H1 (cell line): ENCODE measurements around the gene CNOT1. TPM values are rescaled to one million over a fixed set of nuclear protein-coding genes. Genes with fewer than 3 reads are reported as not detected.

Experiments used
- CTCF ChIA-PET: fragments of 300-600 bp; sonication (Branson Sonifier 250); formaldehyde crosslinking; loops from one replicate; lab custom pipeline; 2021; ENCODE audit not compliant: partially characterized antibody; lab: Charles Lee
- POLR2A ChIA-PET: fragments of 300-600 bp; sonication (Branson Sonifier 250); formaldehyde crosslinking; loops from one replicate; lab custom pipeline; 2021; ENCODE audit warnings: inconsistent platforms; ENCODE audit not compliant: partially characterized antibody; lab: Charles Lee
- DNase-seq, 2 experiments: peaks; one replicate each; pipeline versions ENCODE4 v3.0.0 to v3.0.0-alpha.2; 2010 to 2022; ENCODE audit warnings: low spot score in 2 of 2, low read depth in 1 of 2, mixed read lengths in 1 of 2
- FAIRE-seq: peaks from 2 replicates; lab custom pipeline; 2011; peaks lifted over from hg19 to GRCh38; lab: Jason Lieb, UNC
- H2AFZ ChIP-seq: 2 replicates; pipeline ENCODE4 v1.8.1; 2012; ENCODE audit warnings: low read length, inconsistent platforms
- H2AK5ac ChIP-seq: 2 replicates; pipeline ENCODE4 v1.6.1; 2013; ENCODE audit warnings: low read depth, low read length
- H2BK120ac ChIP-seq: replicated peaks from 2 replicates; pipeline ENCODE3; 2013; ENCODE audit warnings: low read depth, low read length, inconsistent platforms
- H2BK12ac ChIP-seq: 2 replicates; pipeline ENCODE4 v1.6.1; 2013; ENCODE audit warnings: low read depth, low read length
- H2BK15ac ChIP-seq: 2 replicates; pipeline ENCODE4 v1.6.1; 2013; ENCODE audit warnings: low read length
- H2BK20ac ChIP-seq: 2 replicates; pipeline ENCODE4 v1.6.1; 2013; ENCODE audit warnings: low read length
- H2BK5ac ChIP-seq: 2 replicates; pipeline ENCODE4 v1.6.1; 2013; ENCODE audit warnings: low read depth, low read length
- H3K14ac ChIP-seq: 2 replicates; pipeline ENCODE4 v1.6.1; 2013; ENCODE audit warnings: inconsistent platforms; ENCODE audit not compliant: insufficient read length
- H3K18ac ChIP-seq: 2 replicates; pipeline ENCODE4 v1.6.1; 2013; ENCODE audit warnings: low read length; ENCODE audit errors: extremely low read depth
- H3K23ac ChIP-seq: 2 replicates; pipeline ENCODE4 v1.6.1; 2013; ENCODE audit warnings: inconsistent platforms; ENCODE audit not compliant: insufficient read length
- H3K23me2 ChIP-seq: 2 replicates; pipeline ENCODE4 v1.6.1; 2013; ENCODE audit warnings: low read depth, low read length
- H3K27ac ChIP-seq: 2 replicates; pipeline ENCODE4 v1.6.1; 2011; ENCODE audit warnings: low read depth, low read length, inconsistent platforms
- H3K27me3 ChIP-seq, 4 experiments: replicated peaks in 1 of 4; 1 replicate in 1 of 4; 2 replicates in 3 of 4; pipeline versions ENCODE4 v1.6.1 to v1.8.1; 2011 to 2013; ENCODE audit warnings: low read length in 3 of 4, mild to moderate bottlenecking in 3 of 4, inconsistent platforms in 2 of 4, mixed read lengths in 2 of 4, moderate library complexity in 1 of 4; ENCODE audit not compliant: control insufficient read depth in 3 of 4, insufficient read depth in 3 of 4; ENCODE audit errors: extremely low read depth in 1 of 4
- H3K36me3 ChIP-seq, 4 experiments: 2 replicates each; pipeline versions ENCODE4 v1.6.1 to v1.8.1; 2011 to 2013; ENCODE audit warnings: mild to moderate bottlenecking in 4 of 4, low read length in 3 of 4, moderate library complexity in 2 of 4, control low read depth in 1 of 4, inconsistent platforms in 1 of 4; ENCODE audit not compliant: insufficient read depth in 4 of 4, control insufficient read depth in 2 of 4
- H3K4ac ChIP-seq: replicated peaks from 2 replicates; pipeline ENCODE3; 2013; ENCODE audit warnings: low read length, low read depth, mixed read lengths, inconsistent platforms; ENCODE audit not compliant: insufficient read length
- H3K4me1 ChIP-seq, 4 experiments: replicated peaks in 1 of 4; 1 replicate in 1 of 4; 2 replicates in 3 of 4; pipeline versions ENCODE4 v1.6.1 to v1.8.1; 2011 to 2013; ENCODE audit warnings: low read length in 3 of 4, inconsistent platforms in 2 of 4, mixed read lengths in 1 of 4; ENCODE audit not compliant: insufficient read depth in 4 of 4, control insufficient read depth in 3 of 4
- H3K4me2 ChIP-seq, 2 experiments: 2 replicates each; pipeline versions ENCODE4 v1.6.1 to v1.8.1; 2011 to 2013; ENCODE audit warnings: low read depth in 2 of 2, low read length in 2 of 2, control low read depth in 1 of 2, inconsistent platforms in 1 of 2, mild to moderate bottlenecking in 1 of 2; ENCODE audit not compliant: insufficient read depth in 1 of 2
- H3K4me3 ChIP-seq, 4 experiments: fragments of 200-600, 300-600 bp in 1 of 4; sonication (generic), shearing (Covaris generic), sonication (Bioruptor Twin) in 1 of 4; 2 replicates each; pipeline versions ENCODE4 v1.5.1 to v1.8.1; 2011 to 2016; ENCODE audit warnings: low read length in 4 of 4, low read depth in 3 of 4, control low read depth in 2 of 4, inconsistent platforms in 2 of 4, mild to moderate bottlenecking in 2 of 4, mixed read lengths in 1 of 4, moderate library complexity in 1 of 4; ENCODE audit not compliant: insufficient read depth in 2 of 4; ENCODE audit errors: extremely low read depth in 1 of 4
- H3K56ac ChIP-seq: replicated peaks from 2 replicates; pipeline ENCODE3; 2013; ENCODE audit warnings: low read depth, mild to moderate bottlenecking, mixed read lengths, low read length, inconsistent platforms; ENCODE audit not compliant: insufficient read length
- H3K79me1 ChIP-seq: 2 replicates; pipeline ENCODE4 v1.6.1; 2013; ENCODE audit warnings: low read depth, low read length, control low read depth
- H3K79me2 ChIP-seq, 2 experiments: 2 replicates each; pipeline versions ENCODE4 v1.6.1 to v1.8.1; 2012 to 2013; ENCODE audit warnings: low read length in 2 of 2, mild to moderate bottlenecking in 2 of 2, inconsistent platforms in 1 of 2; ENCODE audit not compliant: insufficient read depth in 2 of 2, control insufficient read depth in 1 of 2
- H3K9ac ChIP-seq, 4 experiments: replicated peaks in 1 of 4; 1 replicate in 1 of 4; 2 replicates in 3 of 4; pipeline versions ENCODE4 v1.6.1 to v1.8.1; 2011 to 2013; ENCODE audit warnings: low read depth in 3 of 4, low read length in 3 of 4, control low read depth in 2 of 4, mild to moderate bottlenecking in 2 of 4, moderate library complexity in 2 of 4, inconsistent platforms in 1 of 4; ENCODE audit errors: extremely low read depth in 1 of 4
- H3K9me3 ChIP-seq, 2 experiments: 2 replicates each; pipeline versions ENCODE4 v1.6.1 to v1.8.1; 2012 to 2013; ENCODE audit warnings: mild to moderate bottlenecking in 2 of 2, moderate library complexity in 2 of 2, control low read depth in 1 of 2, inconsistent platforms in 1 of 2, low read depth in 1 of 2, low read length in 1 of 2, mixed read lengths in 1 of 2; ENCODE audit not compliant: insufficient read depth in 2 of 2
- H4K20me1 ChIP-seq, 2 experiments: replicated peaks in 1 of 2; 2 replicates each; pipeline versions ENCODE3 to v1.8.1; 2011 to 2013; ENCODE audit warnings: inconsistent platforms in 2 of 2, low read length in 2 of 2, mild to moderate bottlenecking in 1 of 2; ENCODE audit not compliant: insufficient read depth in 2 of 2, control insufficient read depth in 1 of 2
- H4K5ac ChIP-seq: 2 replicates; pipeline ENCODE4 v1.6.1; 2013; ENCODE audit warnings: low read length, low read depth, mixed read lengths, inconsistent platforms; ENCODE audit not compliant: insufficient read length
- H4K8ac ChIP-seq: 2 replicates; pipeline ENCODE4 v1.8.0; 2013; ENCODE audit warnings: mild to moderate bottlenecking, moderate library complexity, low read length, inconsistent platforms; ENCODE audit not compliant: insufficient read depth; ENCODE audit errors: extremely low read depth
- H4K91ac ChIP-seq: replicated peaks from 2 replicates; pipeline ENCODE3; 2013; ENCODE audit warnings: low read length, mixed read lengths, inconsistent platforms; ENCODE audit not compliant: insufficient read length
- EGR1 ChIP-seq: IDR thresholded peaks from 2 replicates; pipeline ENCODE4 v1.6.1; 2011; ENCODE audit warnings: low read depth, low read length, borderline replicate concordance
- GTF2F1 ChIP-seq: IDR thresholded peaks from 2 replicates; pipeline ENCODE4 v1.6.1; 2012; ENCODE audit warnings: low read depth, low read length, improper control_type of control experiment, borderline replicate concordance
- MAX ChIP-seq: IDR thresholded peaks from 2 replicates; pipeline ENCODE4 v1.6.1; 2012; ENCODE audit warnings: inconsistent platforms
- PHF8 ChIP-seq: fragments of 200-600 bp; sonication (generic); conservative IDR thresholded peaks from 2 replicates; pipeline ENCODE4 v1.7.1; 2012; ENCODE audit warnings: low read depth, mild to moderate bottlenecking, inconsistent platforms, low read length, moderate library complexity
- POLR2AphosphoS5 ChIP-seq: IDR thresholded peaks from 2 replicates; pipeline ENCODE4 v1.6.1; 2011; ENCODE audit warnings: low read depth, low read length
- TAF1 ChIP-seq: IDR thresholded peaks from 2 replicates; pipeline ENCODE4 v1.6.1; 2011; ENCODE audit warnings: mild to moderate bottlenecking, low read depth, low read length
- WGBS, 2 experiments: shearing (Covaris generic) in 1 of 2; methylation state at CpG; one replicate each; pipeline versions ENCODE4 v1.1.6 to v1.1.7; 2013 to 2015; ENCODE audit warnings: low lambda C conversion rate in 2 of 2, mixed read lengths in 2 of 2, inconsistent platforms in 1 of 2, low coverage in 1 of 2, missing lambda C conversion rate in 1 of 2; ENCODE audit not compliant: insufficient replicate concordance in 2 of 2, insufficient coverage in 1 of 2, insufficient read length in 1 of 2; ENCODE audit errors: extremely low coverage in 1 of 2, missing lambda C conversion rate in 1 of 2; 5-methylcytosine and 5-hydroxymethylcytosine counted together
- polyA plus RNA-seq, 7 experiments: library from polyadenylated mRNA; depleted of rRNA in 3 of 7; stranded (reverse) in 5 of 7; unstranded in 2 of 7; fragments of >200 nt in 5 of 7; fragments of 200-250 nt in 2 of 7; gene quantifications; 1 replicate in 5 of 7; 2 replicates in 1 of 7; 4 replicates in 1 of 7; pipeline versions ENCODE4 v1.2.1 to v1.2.3, GENCODE V29; 2011 to 2013; ENCODE audit warnings: missing spikeins in 2 of 7, mixed read lengths in 2 of 7
- total RNA-seq: library from RNA; stranded (reverse); fragmentation: NEBNext Ultra II Directional; extraction: Animal tissue kit (Norgen Biotek cat#: 25700); gene quantifications from 2 replicates; pipeline ENCODE4 v1.2.1, GENCODE V29; 2021

The CNOT1 gene
- total and polyA plus RNA-seq, 2 of the 8 experiments (the other 6 are each of a cell fraction or from before 2014, with no cell fraction given), result 306 to 319 TPM

GRCh38 chr16:58614212-58614611 is 15.4 kb downstream of the CNOT1 start:
- H3K9ac ChIP-seq, result no peak overlapping the region
- H2BK15ac ChIP-seq, result no peak overlapping the region
- 84% methylated on average over 6 of the region's 6 CpGs; no CpG with 5 or more reads in 1 of the 2 experiments for WGBS, 2 experiments
- no peak overlapping the region for H2AK5ac ChIP-seq
- H2AFZ ChIP-seq, result no peak overlapping the region
- H3K79me2 ChIP-seq, result peaks cover 28 to 95% of the 10 kb centered on the region in 2 experiments
- no peak overlapping the region for H4K8ac ChIP-seq
- POLR2A ChIA-PET, result interaction anchor here (1.4 kb wide), 1 partner anchor 9 kb away, joined by 3 read pairs; no protein-coding TSS in a partner anchor
- no peak overlapping the region for H3K14ac ChIP-seq
- no peak overlapping the region for H3K27ac ChIP-seq
- H3K9me3 ChIP-seq, result no peaks in the 10 kb centered on the region
- peaks cover 3 to 34% (median 11%) of the 10 kb centered on the region in 4 experiments; a peak in 6 of 8 replicates for H3K36me3 ChIP-seq
- no peaks in the 10 kb centered on the region for H3K23me2 ChIP-seq
- no peak overlapping the region for H3K4me3 ChIP-seq
- H2BK20ac ChIP-seq, result no peak overlapping the region
- H3K56ac ChIP-seq, result no peak overlapping the region
- H4K20me1 ChIP-seq, result peaks cover 4 to 8% of the 10 kb centered on the region in 2 experiments
- H3K79me1 ChIP-seq, result no peaks in the 10 kb centered on the region; the same call in 1 of the 2 replicates
- H4K91ac ChIP-seq, result no peak overlapping the region
- H2BK120ac ChIP-seq, result no peak overlapping the region
- H3K4me2 ChIP-seq, result no peak overlapping the region
- H3K4me1 ChIP-seq, result no peaks in the 10 kb centered on the region
- TF ChIP-seq MAX (no peak), PHF8 (no peak), TAF1 (no peak), EGR1 (no peak), GTF2F1 (no peak), POLR2AphosphoS5 (no peak)
- H3K27me3 ChIP-seq, result no peaks in the 10 kb centered on the region
- no peak overlapping the region for H3K23ac ChIP-seq
- CTCF ChIA-PET, result interaction anchor here (1.1 kb wide), 1 partner anchor 15 kb away, joined by 3 read pairs; no protein-coding TSS in a partner anchor
- no peak overlapping the region for H3K4ac ChIP-seq
- H3K18ac ChIP-seq, result no peak overlapping the region
- no peak for DNase-seq
- no peak overlapping the region for H2BK5ac ChIP-seq
- H2BK12ac ChIP-seq, result no peak overlapping the region
- no peak for FAIRE-seq
- no peak overlapping the region for H4K5ac ChIP-seq
